Measurements from ENCODE around the gene PXK.

- no peak for TF ChIP-seq CTCF (optimal IDR thresholded peaks at IDR 0.05 in 1 of 3, IDR thresholded peaks at IDR 0.05 in 1 of 3, conservative IDR thresholded peaks at IDR 0.05 in 1 of 3; ENCODE audit: extremely low read depth in 1 of 3, insufficient read depth in 2 of 3, low read length in 3 of 3)
- no peak for TF ChIP-seq EZH2 (IDR thresholded peaks at IDR 0.05; ENCODE audit: low read length)
These were observed 4.5 kb downstream of the PXK start for GRCh38 chr3:58337190-58337589.

All from keratinocyte (primary cell).